ENCODE results near the gene MARK1.

Gene MARK1

DNA sequence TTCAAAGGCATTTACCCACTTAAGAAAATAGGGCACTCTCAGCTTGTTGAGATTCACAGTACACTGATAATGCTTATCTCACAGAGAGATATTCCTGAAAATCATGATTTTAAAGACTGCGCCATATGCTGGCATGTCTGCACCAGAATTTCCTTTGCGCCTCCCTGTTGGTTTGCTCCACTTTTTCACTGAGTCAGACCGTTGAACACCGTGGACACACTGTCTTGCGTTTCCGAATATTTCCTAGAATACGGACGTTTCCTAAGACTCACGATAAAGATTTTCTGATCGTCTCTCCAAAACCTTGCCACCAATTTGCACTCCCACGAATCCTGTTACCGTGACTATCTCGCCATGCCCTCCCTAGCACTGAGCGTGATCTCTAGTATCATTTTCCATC is 161.7 kb downstream of the MARK1 start:
- Histone ChIP-seq H3K4me1 (ENCODE audit: insufficient read depth, poor library complexity, severe bottlenecking) (no peaks in the 10 kb centered on the region), H3K27ac (ENCODE audit: poor library complexity, severe bottlenecking) (no peak overlapping the region), H3K4me3 (ENCODE audit: severe bottlenecking) (peak overlapping the region; percentile 54), H3K9me3 (ENCODE audit: severe bottlenecking) (no peaks in the 10 kb centered on the region), H3K27me3 (ENCODE audit: insufficient read depth, poor library complexity, severe bottlenecking) (no peaks in the 10 kb centered on the region), H3K36me3 (ENCODE audit: low read depth) (no peaks in the 10 kb centered on the region)
- TF ChIP-seq, protein P1, sequence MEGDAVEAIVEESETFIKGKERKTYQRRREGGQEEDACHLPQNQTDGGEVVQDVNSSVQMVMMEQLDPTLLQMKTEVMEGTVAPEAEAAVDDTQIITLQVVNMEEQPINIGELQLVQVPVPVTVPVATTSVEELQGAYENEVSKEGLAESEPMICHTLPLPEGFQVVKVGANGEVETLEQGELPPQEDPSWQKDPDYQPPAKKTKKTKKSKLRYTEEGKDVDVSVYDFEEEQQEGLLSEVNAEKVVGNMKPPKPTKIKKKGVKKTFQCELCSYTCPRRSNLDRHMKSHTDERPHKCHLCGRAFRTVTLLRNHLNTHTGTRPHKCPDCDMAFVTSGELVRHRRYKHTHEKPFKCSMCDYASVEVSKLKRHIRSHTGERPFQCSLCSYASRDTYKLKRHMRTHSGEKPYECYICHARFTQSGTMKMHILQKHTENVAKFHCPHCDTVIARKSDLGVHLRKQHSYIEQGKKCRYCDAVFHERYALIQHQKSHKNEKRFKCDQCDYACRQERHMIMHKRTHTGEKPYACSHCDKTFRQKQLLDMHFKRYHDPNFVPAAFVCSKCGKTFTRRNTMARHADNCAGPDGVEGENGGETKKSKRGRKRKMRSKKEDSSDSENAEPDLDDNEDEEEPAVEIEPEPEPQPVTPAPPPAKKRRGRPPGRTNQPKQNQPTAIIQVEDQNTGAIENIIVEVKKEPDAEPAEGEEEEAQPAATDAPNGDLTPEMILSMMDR (IDR thresholded peaks at IDR 0.05; ENCODE audit: poor library complexity, severe bottlenecking), result no peak
- DNase-seq (ENCODE audit: low spot score) (no peak), ATAC-seq (ENCODE audit: low read depth) (no peak)

DNA sequence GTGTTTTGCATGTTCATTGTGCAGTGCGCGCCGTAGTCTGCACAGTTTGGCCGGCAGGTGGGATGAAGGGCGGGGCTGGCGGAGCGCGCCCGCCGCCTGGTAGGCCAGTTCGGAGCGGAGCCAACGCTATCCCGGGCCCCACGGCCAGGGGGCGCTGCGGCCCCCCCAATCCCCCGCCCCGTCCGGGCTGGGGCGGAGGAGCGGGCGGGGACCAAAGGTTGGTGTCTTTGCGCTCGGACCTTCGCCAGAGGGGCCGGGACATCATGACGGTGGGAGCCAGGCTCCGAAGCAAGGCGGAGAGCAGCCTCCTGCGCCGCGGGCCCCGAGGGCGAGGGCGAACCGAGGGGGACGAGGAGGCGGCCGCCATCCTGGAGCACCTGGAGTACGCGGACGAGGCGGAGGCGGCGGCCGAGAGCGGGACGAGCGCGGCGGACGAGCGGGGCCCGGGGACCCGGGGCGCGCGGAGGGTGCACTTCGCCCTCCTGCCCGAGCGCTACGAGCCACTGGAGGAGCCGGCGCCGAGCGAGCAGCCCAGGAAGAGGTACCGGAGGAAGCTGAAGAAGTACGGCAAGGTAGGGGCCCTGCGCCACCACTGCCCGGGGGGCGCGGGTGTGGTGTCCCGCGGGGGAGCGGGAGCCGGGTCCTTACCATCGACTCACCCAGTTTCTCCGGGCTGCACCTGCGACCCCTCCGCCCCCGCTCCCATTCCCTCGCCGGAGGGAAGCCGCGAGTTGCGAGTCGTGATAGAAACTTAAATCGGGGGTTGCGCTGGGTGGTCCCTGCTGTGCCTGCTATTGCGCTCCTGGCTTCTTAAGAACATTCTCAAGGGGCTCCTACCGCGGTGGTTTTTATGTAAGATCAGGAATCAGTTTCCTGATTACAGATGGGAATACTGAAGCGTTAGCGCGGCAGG is 162.5 kb downstream of the MARK1 start, which contains the start of gene C1orf115:
TSS of gene C1orf115 (plus strand) at position 224 of the 913 bp plus-strand sequence. CDS start at position 264, 40 bp downstream.
- Histone ChIP-seq H3K4me1 (ENCODE audit: insufficient read depth, poor library complexity, severe bottlenecking) (no peaks in the 10 kb centered on the region), H3K4me3 (ENCODE audit: severe bottlenecking) (peak within 1 kb of the TSS; percentile 54), H3K9me3 (ENCODE audit: severe bottlenecking) (no peaks in the 10 kb centered on the region), H3K27ac (ENCODE audit: poor library complexity, severe bottlenecking) (no peak within 1 kb of the TSS), H3K36me3 (ENCODE audit: low read depth) (no peaks in the 10 kb centered on the region), H3K27me3 (ENCODE audit: insufficient read depth, poor library complexity, severe bottlenecking) (no peaks in the 10 kb centered on the region)
- TF ChIP-seq, protein P1 (IDR thresholded peaks at IDR 0.05; ENCODE audit: poor library complexity, severe bottlenecking), result peak; percentile 82
- DNase-seq (ENCODE audit: low spot score) (no peak), ATAC-seq (ENCODE audit: low read depth) (peak; percentile 91)

DNA sequence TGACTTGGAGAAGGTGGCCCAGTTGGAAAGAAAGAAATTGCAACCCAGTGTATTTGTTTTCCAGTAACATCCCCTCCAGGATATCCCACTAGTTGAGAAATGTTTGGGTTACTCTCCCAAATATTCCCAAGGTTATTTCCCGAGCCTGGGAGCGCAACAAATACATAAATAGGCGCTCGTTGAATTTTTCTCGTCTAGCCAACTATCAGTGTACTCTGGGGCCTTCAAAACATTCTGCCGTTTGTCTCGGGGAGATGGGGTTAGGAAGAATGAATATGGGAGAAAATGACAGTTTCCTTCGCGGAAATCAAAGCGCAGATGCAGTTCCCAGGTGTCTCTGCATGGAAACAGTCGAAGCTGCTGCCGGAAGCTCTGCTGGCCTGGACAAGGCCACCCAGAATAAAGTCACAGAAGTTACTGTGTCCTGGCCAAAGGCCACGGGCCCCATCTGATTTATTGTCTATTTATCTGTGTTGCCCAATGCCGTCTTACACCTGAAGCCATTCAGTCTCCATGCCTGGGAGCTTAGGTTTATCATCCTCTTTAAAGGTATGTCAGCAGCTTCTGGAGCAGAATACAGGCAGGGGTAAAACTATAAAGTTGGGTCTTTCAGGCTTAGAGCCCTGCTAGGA is 163.2 kb downstream of the MARK1 start:
- H3K9me3 ChIP-seq (ENCODE audit: severe bottlenecking), result no peaks in the 10 kb centered on the region
- H3K4me3 ChIP-seq (ENCODE audit: severe bottlenecking), result peak overlapping the region; percentile 54
- no peaks in the 10 kb centered on the region for H3K36me3 ChIP-seq (ENCODE audit: low read depth)
- no peaks in the 10 kb centered on the region for H3K4me1 ChIP-seq (ENCODE audit: insufficient read depth, poor library complexity, severe bottlenecking)
- no peaks in the 10 kb centered on the region for H3K27me3 ChIP-seq (ENCODE audit: insufficient read depth, poor library complexity, severe bottlenecking)
- DNase-seq (ENCODE audit: low spot score), result no peak
- TF ChIP-seq, protein P1 (IDR thresholded peaks at IDR 0.05; ENCODE audit: poor library complexity, severe bottlenecking), result no peak
- H3K27ac ChIP-seq (ENCODE audit: poor library complexity, severe bottlenecking), result no peak overlapping the region
- no peak for ATAC-seq (ENCODE audit: low read depth)

DNA sequence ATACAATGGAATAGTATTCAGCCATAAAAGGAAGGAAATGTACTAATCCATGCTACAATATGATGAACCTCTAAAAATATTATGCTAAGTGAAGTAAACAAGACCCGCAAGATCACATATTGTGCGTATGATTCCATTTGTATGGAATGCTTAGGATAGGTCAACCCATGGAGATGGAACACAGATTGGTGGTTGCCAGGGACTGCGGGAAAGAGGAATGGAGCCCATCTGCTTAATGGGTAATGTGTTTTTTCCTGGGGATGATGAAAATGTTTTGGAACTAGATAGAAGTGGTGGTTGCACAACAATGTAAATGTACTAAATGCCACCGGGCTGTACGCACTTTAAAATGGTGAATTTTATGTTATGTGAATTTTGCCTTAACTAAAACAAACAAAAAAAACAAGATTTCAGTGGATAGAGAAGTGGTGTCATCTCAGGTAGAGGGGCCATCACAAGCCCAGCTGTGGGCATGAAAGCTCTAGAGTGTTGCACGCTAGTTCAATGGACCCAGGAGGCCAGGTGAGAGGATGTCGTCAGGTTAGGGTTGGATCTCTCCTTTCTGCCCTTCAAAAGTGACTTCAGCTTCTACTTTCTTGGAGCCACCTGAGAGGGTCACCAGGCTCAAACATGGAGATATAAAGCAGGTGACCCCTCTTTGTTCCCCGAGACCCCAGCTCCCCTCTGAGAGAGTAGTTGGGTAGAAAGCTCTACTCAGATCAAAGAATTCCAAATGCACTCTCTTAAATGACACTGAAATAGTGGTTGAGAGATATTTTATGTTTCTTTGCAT is 164.7 kb downstream of the MARK1 start:
- H3K9me3 ChIP-seq (ENCODE audit: severe bottlenecking), result no peaks in the 10 kb centered on the region
- no peaks in the 10 kb centered on the region for H3K4me1 ChIP-seq (ENCODE audit: insufficient read depth, poor library complexity, severe bottlenecking)
- no peaks in the 10 kb centered on the region for H3K27me3 ChIP-seq (ENCODE audit: insufficient read depth, poor library complexity, severe bottlenecking)
- DNase-seq (ENCODE audit: low spot score) (no peak), ATAC-seq (ENCODE audit: low read depth) (no peak)
- no peak overlapping the region for H3K4me3 ChIP-seq (ENCODE audit: severe bottlenecking)
- H3K27ac ChIP-seq (ENCODE audit: poor library complexity, severe bottlenecking), result no peak overlapping the region
- no peaks in the 10 kb centered on the region for H3K36me3 ChIP-seq (ENCODE audit: low read depth)
- TF ChIP-seq, protein P1 (IDR thresholded peaks at IDR 0.05; ENCODE audit: poor library complexity, severe bottlenecking), result no peak

All from RWPE2 (cell line).